GM12878 (cell line): ENCODE results near the gene PHOSPHO1. TPM values are rescaled to one million over a fixed set of nuclear protein-coding genes. Genes with fewer than 3 reads are reported as not detected.
A peak's percentile ranks its signal among the peaks of the same experiment; 100 is the strongest.

ENCODE experiments used
- ATAC-seq: fragments of 200-7000 bp; cut with Tn5 transposase; 3 replicates; pipeline ENCODE4 v1.9.1; 2020; ENCODE audit warnings: mild to moderate bottlenecking, moderate library complexity
- BruUV-seq: library from RNA; stranded (reverse); fragments of 400-500 nt; replicated peaks from 2 replicates; lab custom pipeline; 2021; lab: Mats Ljungman, UMichigan
- CTCF ChIA-PET: fragments of 300-600 bp; sonication (Branson Sonifier 250); formaldehyde crosslinking; extraction: SDS; loops from one replicate; lab custom pipeline; 2021; ENCODE audit warnings: inconsistent platforms; lab: Yijun Ruan, JAX
- POLR2A ChIA-PET: fragments of 350-600 bp; formaldehyde crosslinking; extraction: SDS; loops from one replicate; lab custom pipeline; 2021; ENCODE audit warnings: inconsistent platforms; lab: Charles Lee
- RAD21 ChIA-PET: fragments of 300-600 bp; sonication (Branson Sonifier 250); formaldehyde crosslinking; loops from one replicate; lab custom pipeline; 2023; ENCODE audit warnings: antibody characterized with exemption; ENCODE audit not compliant: unreplicated experiment; lab: Charles Lee
- SMC1A ChIA-PET: fragments of 300-600 bp; sonication (Branson Sonifier 250); formaldehyde crosslinking; loops from one replicate; lab custom pipeline; 2023; ENCODE audit not compliant: unreplicated experiment, uncharacterized antibody; lab: Charles Lee
- DNase-seq: peaks from one replicate; pipeline ENCODE4 v3.0.0-alpha.2; 2011; ENCODE audit warnings: low read depth, low spot score
- FAIRE-seq: peaks from 3 replicates; lab custom pipeline; 2011; peaks lifted over from hg19 to GRCh38; lab: Jason Lieb, UNC
- H2AFZ ChIP-seq: 2 replicates; pipeline ENCODE4 v1.6.0; 2011; ENCODE audit warnings: low read depth, low read length, control low read depth; ENCODE audit not compliant: control insufficient read depth
- H3K27ac ChIP-seq: 2 replicates; pipeline ENCODE4 v1.5.1; 2011; ENCODE audit warnings: control low read depth; ENCODE audit not compliant: control insufficient read depth, insufficient read depth
- H3K27me3 ChIP-seq, 2 experiments: replicated peaks in 1 of 2; 2 replicates each; pipeline versions ENCODE4 v1.6.0 to v1.6.1; 2011; ENCODE audit warnings: low read length in 1 of 2; ENCODE audit not compliant: control insufficient read depth in 2 of 2, insufficient read depth in 2 of 2
- H3K36me3 ChIP-seq, 2 experiments: 2 replicates each; pipeline ENCODE4 v1.5.1; 2011; ENCODE audit warnings: low read length in 1 of 2; ENCODE audit not compliant: control insufficient read depth in 2 of 2, insufficient read depth in 2 of 2
- H3K4me1 ChIP-seq: 2 replicates; pipeline ENCODE4 v1.6.1; 2011; ENCODE audit warnings: mild to moderate bottlenecking, low read length, moderate library complexity, mixed read lengths; ENCODE audit not compliant: control insufficient read depth, insufficient read depth
- H3K4me2 ChIP-seq: 2 replicates; pipeline ENCODE4 v1.6.0; 2011; ENCODE audit warnings: control low read depth; ENCODE audit not compliant: control insufficient read depth, insufficient read depth
- H3K4me3 ChIP-seq: fragments of 200-600 bp; sonication (generic); 2 replicates; pipeline ENCODE4 v1.5.1; 2016
- H3K79me2 ChIP-seq: 2 replicates; pipeline ENCODE4 v1.6.0; 2011; ENCODE audit warnings: low read length; ENCODE audit not compliant: control insufficient read depth, insufficient read depth
- H3K9ac ChIP-seq: 2 replicates; pipeline ENCODE4 v1.8.0; 2011; ENCODE audit warnings: low read length, control low read depth, mixed read lengths; ENCODE audit not compliant: control insufficient read depth, insufficient read depth
- H3K9me3 ChIP-seq: replicated peaks from 3 replicates; pipeline ENCODE4 v1.5.1; 2011; ENCODE audit warnings: mild to moderate bottlenecking, low read length; ENCODE audit not compliant: control insufficient read depth, insufficient read depth
- H4K20me1 ChIP-seq: 2 replicates; pipeline ENCODE4 v1.6.0; 2011; ENCODE audit not compliant: control insufficient read depth, insufficient read depth
- HDAC2 ChIP-seq: fragments of 200-600 bp; sonication (generic); IDR thresholded peaks from 2 replicates; pipeline ENCODE4 v1.6.1; 2017
- HDAC6 ChIP-seq: fragments of 200-600 bp; sonication (generic); IDR thresholded peaks from one replicate; pipeline ENCODE4 v1.8.0; 2017; ENCODE audit warnings: antibody characterized with exemption; ENCODE audit not compliant: unreplicated experiment
- MXI1 ChIP-seq: fragments of 150-350 bp; IDR thresholded peaks from 2 replicates; pipeline ENCODE4 v1.6.1; 2011; ENCODE audit warnings: low read depth, mild to moderate bottlenecking, inconsistent platforms, low read length, improper control_type of control experiment
- SMARCA5 ChIP-seq: fragments of 450-650 bp; IDR thresholded peaks from 2 replicates; pipeline ENCODE4 v1.6.1; 2017; ENCODE audit warnings: mild to moderate bottlenecking
- ZBED1 ChIP-seq: IDR thresholded peaks from 2 replicates; pipeline ENCODE4 v1.6.1; 2016; ENCODE audit warnings: borderline replicate concordance
- WGBS: methylation state at CpG from one replicate; pipeline ENCODE4 v1.1.6; 2016; ENCODE audit warnings: low lambda C conversion rate; ENCODE audit not compliant: insufficient replicate concordance, insufficient coverage; ENCODE audit errors: missing lambda C conversion rate; 5-methylcytosine and 5-hydroxymethylcytosine counted together
- in situ Hi-C: fragments of 300-500 bp; cut with MboI; formaldehyde crosslinking; loops from 9 replicates; pipeline ENCODE4 v1.14.3; 2018; ENCODE audit warnings: mixed read lengths
- intact Hi-C: fragments of 100-400 bp; cut with micrococcal nuclease; formaldehyde crosslinking; loops from one replicate; pipeline ENCODE4 v1.14.2; 2022; ENCODE audit not compliant: unreplicated experiment
- polyA plus RNA-seq, 11 experiments: library from polyadenylated mRNA; depleted of rRNA in 4 of 11; unstranded in 6 of 11; stranded (reverse) in 5 of 11; fragments of >200 nt; fragmentation: Nextera tagmentation in 4 of 11; fragmentation: Illumina TruSeq in 1 of 11; extraction: Ambion mirVana in 4 of 11; extraction: Trizol in 1 of 11; gene quantifications; 1 replicate in 1 of 11; 2 replicates in 10 of 11; pipeline versions ENCODE4 v1.2.1 to v1.2.3, GENCODE V29; 2011 to 2016; ENCODE audit warnings: inconsistent platforms in 2 of 11, missing spikeins in 2 of 11, low read depth in 1 of 11
- total RNA-seq, 4 experiments: library from RNA; depleted of rRNA in 3 of 4; stranded (reverse); fragments of >200 nt in 3 of 4; fragmentation: Illumina TruSeq in 1 of 4; extraction: Trizol in 1 of 4; gene quantifications; 2 replicates each; pipeline versions ENCODE4 v1.2.1 to v1.2.3, GENCODE V29; 2013 to 2021
- TF ChIP-seq, protein P1 (sequence below), 3 experiments: IDR thresholded peaks in 2 of 3; conservative IDR thresholded peaks in 1 of 3; 2 replicates each; pipeline ENCODE4 v1.5.1; 2011; ENCODE audit warnings: low read depth in 3 of 3, low read length in 3 of 3, mild to moderate bottlenecking in 3 of 3, control low read depth in 2 of 3, moderate library complexity in 2 of 3, inconsistent platforms in 1 of 3, mixed read lengths in 1 of 3; ENCODE audit not compliant: control insufficient read depth in 2 of 3, insufficient read depth in 1 of 3; ENCODE audit errors: extremely low read depth in 1 of 3

PHOSPHO1 gene
- total and polyA plus RNA-seq, 10 of the 15 experiments (the other 5 are each of a cell fraction or from before 2014, with no cell fraction given): 0.03 to 1.5 (median 0.16) TPM; not detected in 2

DNA sequence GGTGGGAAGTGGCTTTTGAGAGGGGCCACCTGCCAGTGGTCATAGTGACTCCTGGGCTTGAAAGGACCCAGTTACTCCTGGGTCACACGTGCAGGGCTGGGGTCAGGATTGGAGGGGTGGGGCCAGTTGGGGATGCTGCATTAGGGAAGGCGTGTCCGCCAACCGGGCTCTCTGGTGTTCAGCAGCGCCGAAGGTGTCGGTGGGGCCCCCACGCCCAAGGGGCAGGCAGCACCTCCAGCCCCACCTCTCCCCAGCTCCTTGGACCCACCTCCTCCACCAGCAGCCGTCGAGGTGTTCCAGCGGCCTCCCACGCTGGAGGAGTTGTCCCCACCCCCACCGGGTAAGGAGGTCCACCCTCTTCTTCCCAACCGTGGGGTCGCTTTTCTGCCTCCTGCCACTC lies 10.6 kb downstream of the PHOSPHO1 start:
- H3K79me2 ChIP-seq: peaks cover 27% of the 10 kb centered on the region
- RAD21 ChIA-PET: interaction anchor here (13.4 kb wide), 1 partner anchor 25 kb away, joined by 355 read pairs; no protein-coding TSS in a partner anchor
- in situ Hi-C loops: loop anchor here (10.0 kb wide), 1 partner anchor 45 kb away; no protein-coding TSS in a partner anchor
- H3K4me1 ChIP-seq: peaks cover 71% of the 10 kb centered on the region
- no peak for FAIRE-seq
- no peaks in the 10 kb centered on the region for H3K9me3 ChIP-seq
- CTCF ChIA-PET: interaction anchor here (1.2 to 8.5 kb wide), 2 partner anchors 27 to 386 kb away, joined by 3 to 127 read pairs; no protein-coding TSS in a partner anchor
- WGBS: 92% methylated on average over 14 of the region's 15 CpGs
- peak overlapping the region; percentile 77; the same call in 1 of the 2 replicates for H3K27ac ChIP-seq
- H3K36me3 ChIP-seq: peaks cover 11 to 26% of the 10 kb centered on the region in 2 experiments
- H2AFZ ChIP-seq: no peak overlapping the region
- TF ChIP-seq SMARCA5 (no peak), ZBED1 (no peak), HDAC2 (no peak), HDAC6 (no peak), MXI1 (no peak)
- TF ChIP-seq, protein P1, sequence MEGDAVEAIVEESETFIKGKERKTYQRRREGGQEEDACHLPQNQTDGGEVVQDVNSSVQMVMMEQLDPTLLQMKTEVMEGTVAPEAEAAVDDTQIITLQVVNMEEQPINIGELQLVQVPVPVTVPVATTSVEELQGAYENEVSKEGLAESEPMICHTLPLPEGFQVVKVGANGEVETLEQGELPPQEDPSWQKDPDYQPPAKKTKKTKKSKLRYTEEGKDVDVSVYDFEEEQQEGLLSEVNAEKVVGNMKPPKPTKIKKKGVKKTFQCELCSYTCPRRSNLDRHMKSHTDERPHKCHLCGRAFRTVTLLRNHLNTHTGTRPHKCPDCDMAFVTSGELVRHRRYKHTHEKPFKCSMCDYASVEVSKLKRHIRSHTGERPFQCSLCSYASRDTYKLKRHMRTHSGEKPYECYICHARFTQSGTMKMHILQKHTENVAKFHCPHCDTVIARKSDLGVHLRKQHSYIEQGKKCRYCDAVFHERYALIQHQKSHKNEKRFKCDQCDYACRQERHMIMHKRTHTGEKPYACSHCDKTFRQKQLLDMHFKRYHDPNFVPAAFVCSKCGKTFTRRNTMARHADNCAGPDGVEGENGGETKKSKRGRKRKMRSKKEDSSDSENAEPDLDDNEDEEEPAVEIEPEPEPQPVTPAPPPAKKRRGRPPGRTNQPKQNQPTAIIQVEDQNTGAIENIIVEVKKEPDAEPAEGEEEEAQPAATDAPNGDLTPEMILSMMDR (IDR thresholded peaks at IDR 0.05 in 2 of 3, conservative IDR thresholded peaks at IDR 0.05 in 1 of 3; ENCODE audit: control insufficient read depth in 2 of 3, extremely low read depth in 1 of 3, insufficient read depth in 1 of 3, low read depth in 3 of 3, low read length in 3 of 3): peak in 1 of 3 experiments; percentile 2; a peak in 2 of 6 replicates
- TF ChIP-seq, all 136 proteins: peak for 1
- ChIA-PET SMC1A (interaction anchor here (16.8 kb wide), 1 partner anchor 24 kb away, joined by 354 read pairs; no protein-coding TSS in a partner anchor), POLR2A (interaction anchor here (13.2 kb wide), 1 partner anchor 23 kb away, joined by 537 read pairs; no protein-coding TSS in a partner anchor)
- peak overlapping the region; percentile 49; the same call in 1 of the 2 replicates for H3K9ac ChIP-seq
- intact Hi-C loops: loop anchor here (5.0 kb wide), 1 partner anchor 303 kb away; no protein-coding TSS in a partner anchor
- no peak overlapping the region for H3K4me3 ChIP-seq
- H3K4me2 ChIP-seq: no peak overlapping the region
- 0 out of 2 replicates have a peak, but pooled peaks cover 7% of the 10 kb centered on the region for H4K20me1 ChIP-seq
- H3K27me3 ChIP-seq: no peaks in the 10 kb centered on the region
- BruUV-seq: no TSS peak
- ATAC-seq (no peak), DNase-seq (no peak)
